ENCODE results near the gene NCOA7.

NCOA7 gene

DNA sequence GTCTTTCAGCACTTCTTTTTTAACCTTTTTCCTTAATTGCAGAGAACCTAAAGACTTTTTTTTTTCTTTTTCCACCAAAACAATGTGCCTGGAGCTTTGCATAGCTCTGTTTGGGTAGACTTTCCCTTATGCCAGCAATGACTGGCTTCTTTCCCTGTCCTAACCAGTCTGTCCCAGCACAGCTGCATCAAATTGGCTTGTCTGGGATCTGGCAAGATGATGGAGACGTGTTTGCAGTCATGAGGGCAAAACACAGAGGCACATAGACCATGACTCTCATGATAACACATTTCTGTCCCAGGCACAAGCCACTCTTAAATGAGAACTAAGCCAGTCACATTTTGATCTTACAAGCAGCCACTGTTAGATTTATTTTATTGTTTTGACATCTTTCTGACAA, 24.8 kb upstream of the NCOA7 start:
- Histone ChIP-seq H3K36me3 (replicated peaks; ENCODE audit: insufficient read depth, low read length) (no peaks in the 10 kb centered on the region), H2AFZ (ENCODE audit: low read length) (no peak overlapping the region), H3K27ac (ENCODE audit: low read length) (no peak overlapping the region), H3F3A (ENCODE audit: insufficient read depth, low read length) (no peaks in the 10 kb centered on the region), H3K27me3 (replicated peaks; ENCODE audit: insufficient read depth, low read length) (no peaks in the 10 kb centered on the region), H3K9me3 (replicated peaks; ENCODE audit: insufficient read depth, low read length) (no peaks in the 10 kb centered on the region), H3K79me2 (ENCODE audit: low read length) (no peaks in the 10 kb centered on the region), H3K9ac (ENCODE audit: low read length) (no peak overlapping the region), H3K4me1 (ENCODE audit: low read length) (no peaks in the 10 kb centered on the region), H3K9me2 (replicated peaks; ENCODE audit: insufficient read depth, low read length) (no peaks in the 10 kb centered on the region), H4K20me1 (ENCODE audit: insufficient read depth, low read length) (no peaks in the 10 kb centered on the region), H3K4me3 (ENCODE audit: low read length) (no peak overlapping the region), H3K4me2 (ENCODE audit: low read depth, low read length) (no peak overlapping the region)
- DNase-seq = no peak
- TF ChIP-seq, protein P1, sequence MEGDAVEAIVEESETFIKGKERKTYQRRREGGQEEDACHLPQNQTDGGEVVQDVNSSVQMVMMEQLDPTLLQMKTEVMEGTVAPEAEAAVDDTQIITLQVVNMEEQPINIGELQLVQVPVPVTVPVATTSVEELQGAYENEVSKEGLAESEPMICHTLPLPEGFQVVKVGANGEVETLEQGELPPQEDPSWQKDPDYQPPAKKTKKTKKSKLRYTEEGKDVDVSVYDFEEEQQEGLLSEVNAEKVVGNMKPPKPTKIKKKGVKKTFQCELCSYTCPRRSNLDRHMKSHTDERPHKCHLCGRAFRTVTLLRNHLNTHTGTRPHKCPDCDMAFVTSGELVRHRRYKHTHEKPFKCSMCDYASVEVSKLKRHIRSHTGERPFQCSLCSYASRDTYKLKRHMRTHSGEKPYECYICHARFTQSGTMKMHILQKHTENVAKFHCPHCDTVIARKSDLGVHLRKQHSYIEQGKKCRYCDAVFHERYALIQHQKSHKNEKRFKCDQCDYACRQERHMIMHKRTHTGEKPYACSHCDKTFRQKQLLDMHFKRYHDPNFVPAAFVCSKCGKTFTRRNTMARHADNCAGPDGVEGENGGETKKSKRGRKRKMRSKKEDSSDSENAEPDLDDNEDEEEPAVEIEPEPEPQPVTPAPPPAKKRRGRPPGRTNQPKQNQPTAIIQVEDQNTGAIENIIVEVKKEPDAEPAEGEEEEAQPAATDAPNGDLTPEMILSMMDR (IDR thresholded peaks at IDR 0.05; ENCODE audit: low read length) = no peak
- TF ChIP-seq EZH2phosphoT487 (IDR thresholded peaks at IDR 0.05; ENCODE audit: low read length) (no peak), EZH2 (optimal IDR thresholded peaks at IDR 0.05; ENCODE audit: low read depth, low read length) (no peak)

DNA sequence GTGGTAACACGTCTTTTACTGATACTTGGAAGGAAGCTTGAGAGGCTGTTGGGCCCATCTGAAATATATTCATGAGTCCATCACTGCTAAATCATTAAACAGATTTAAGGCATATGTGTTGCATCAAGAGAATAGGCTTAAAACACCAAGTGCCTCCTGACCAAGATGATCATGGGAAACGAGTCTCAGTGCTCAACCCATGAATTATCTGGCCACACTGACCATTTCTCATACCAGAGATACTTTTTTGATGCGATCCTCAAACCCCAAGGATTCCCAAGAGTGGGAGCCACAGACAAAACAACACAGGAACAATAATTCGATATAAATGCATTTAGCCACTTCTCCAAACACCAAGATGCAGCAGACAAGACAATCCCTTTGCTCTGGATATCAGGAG, 24.1 kb upstream of the NCOA7 start:
- DNase-seq = no peak
- no peaks in the 10 kb centered on the region for H3F3A ChIP-seq (ENCODE audit: insufficient read depth, low read length)
- no peaks in the 10 kb centered on the region for H3K9me3 ChIP-seq (replicated peaks; ENCODE audit: insufficient read depth, low read length)
- TF ChIP-seq, protein P1 (IDR thresholded peaks at IDR 0.05; ENCODE audit: low read length) = no peak
- TF ChIP-seq EZH2phosphoT487 (IDR thresholded peaks at IDR 0.05; ENCODE audit: low read length) = no peak
- TF ChIP-seq EZH2 (optimal IDR thresholded peaks at IDR 0.05; ENCODE audit: low read depth, low read length) = no peak
- no peak overlapping the region for H3K4me3 ChIP-seq (ENCODE audit: low read length)
- H3K36me3 ChIP-seq (replicated peaks; ENCODE audit: insufficient read depth, low read length) = no peaks in the 10 kb centered on the region
- H4K20me1 ChIP-seq (ENCODE audit: insufficient read depth, low read length) = no peaks in the 10 kb centered on the region
- H3K9ac ChIP-seq (ENCODE audit: low read length) = no peak overlapping the region
- no peaks in the 10 kb centered on the region for H3K79me2 ChIP-seq (ENCODE audit: low read length)
- no peaks in the 10 kb centered on the region for H3K27me3 ChIP-seq (replicated peaks; ENCODE audit: insufficient read depth, low read length)
- H3K4me1 ChIP-seq (ENCODE audit: low read length) = no peaks in the 10 kb centered on the region
- H3K27ac ChIP-seq (ENCODE audit: low read length) = no peak overlapping the region
- no peaks in the 10 kb centered on the region for H3K9me2 ChIP-seq (replicated peaks; ENCODE audit: insufficient read depth, low read length)
- no peak overlapping the region for H2AFZ ChIP-seq (ENCODE audit: low read length)
- H3K4me2 ChIP-seq (ENCODE audit: low read depth, low read length) = no peak overlapping the region

DNA sequence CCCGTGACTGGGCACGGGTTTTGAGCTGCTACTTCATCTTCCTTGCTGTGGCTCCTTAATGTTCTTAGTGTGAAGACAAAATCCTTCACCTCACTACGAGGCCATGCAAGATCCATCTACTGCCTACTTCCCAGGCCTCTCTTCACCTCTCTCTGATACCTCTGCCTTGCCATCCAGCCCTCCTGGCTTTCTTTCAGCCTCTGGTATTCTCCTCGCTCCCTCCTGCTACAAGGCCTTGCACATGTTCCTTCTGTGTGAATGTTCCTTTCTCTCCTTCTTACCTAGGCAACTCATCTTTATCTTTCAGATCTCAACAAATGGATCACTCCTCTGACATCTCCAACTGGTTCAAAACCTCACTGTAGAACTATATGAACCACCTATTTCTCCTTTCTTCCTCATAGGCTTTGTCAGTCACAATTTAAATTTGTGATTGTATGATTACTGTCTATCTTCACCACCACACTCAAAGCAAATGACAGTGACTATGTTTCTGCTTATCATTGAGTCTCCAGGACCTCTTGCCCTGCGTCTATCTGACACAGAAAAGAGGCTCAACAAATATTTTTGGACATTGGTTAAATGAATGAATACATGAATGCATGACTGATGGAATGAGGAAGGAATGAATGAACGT, 21.5 kb upstream of the NCOA7 start:
- Histone ChIP-seq H3K27me3 (replicated peaks; ENCODE audit: insufficient read depth, low read length) (no peaks in the 10 kb centered on the region), H3F3A (ENCODE audit: insufficient read depth, low read length) (no peaks in the 10 kb centered on the region), H3K9me3 (replicated peaks; ENCODE audit: insufficient read depth, low read length) (no peaks in the 10 kb centered on the region), H3K9me2 (replicated peaks; ENCODE audit: insufficient read depth, low read length) (no peaks in the 10 kb centered on the region), H3K9ac (ENCODE audit: low read length) (no peak overlapping the region), H3K79me2 (ENCODE audit: low read length) (no peaks in the 10 kb centered on the region), H3K4me1 (ENCODE audit: low read length) (peaks cover 10% of the 10 kb centered on the region; the same call in 1 of the 2 replicates), H3K36me3 (replicated peaks; ENCODE audit: insufficient read depth, low read length) (no peaks in the 10 kb centered on the region), H2AFZ (ENCODE audit: low read length) (no peak overlapping the region), H3K4me3 (ENCODE audit: low read length) (no peak overlapping the region), H4K20me1 (ENCODE audit: insufficient read depth, low read length) (no peaks in the 10 kb centered on the region), H3K4me2 (ENCODE audit: low read depth, low read length) (no peak overlapping the region), H3K27ac (ENCODE audit: low read length) (no peak overlapping the region)
- no peak for TF ChIP-seq EZH2 (optimal IDR thresholded peaks at IDR 0.05; ENCODE audit: low read depth, low read length)
- TF ChIP-seq, protein P1 (IDR thresholded peaks at IDR 0.05; ENCODE audit: low read length) = no peak
- no peak for TF ChIP-seq EZH2phosphoT487 (IDR thresholded peaks at IDR 0.05; ENCODE audit: low read length)
- DNase-seq = no peak

Data from MM.1S (cell line).